ENCODE data around the gene ZNF524.

The ZNF524 gene

DNA sequence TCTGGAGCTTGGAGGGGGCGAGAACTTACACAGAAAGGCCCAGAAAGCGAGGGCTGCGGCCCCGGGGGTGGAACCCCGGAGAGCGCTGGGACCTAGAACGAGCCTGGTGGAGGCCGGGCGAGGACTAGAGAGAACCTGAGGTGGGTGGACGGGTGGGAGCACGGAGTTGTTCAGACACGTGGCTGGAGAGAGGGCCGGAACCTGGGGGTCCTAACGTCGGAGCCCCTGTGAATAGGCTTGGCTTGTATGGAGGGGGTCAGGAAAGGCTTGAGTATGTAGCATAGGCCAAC, 43.7 kb downstream of the ZNF524 start:
- no peak for DNase-seq

DNA sequence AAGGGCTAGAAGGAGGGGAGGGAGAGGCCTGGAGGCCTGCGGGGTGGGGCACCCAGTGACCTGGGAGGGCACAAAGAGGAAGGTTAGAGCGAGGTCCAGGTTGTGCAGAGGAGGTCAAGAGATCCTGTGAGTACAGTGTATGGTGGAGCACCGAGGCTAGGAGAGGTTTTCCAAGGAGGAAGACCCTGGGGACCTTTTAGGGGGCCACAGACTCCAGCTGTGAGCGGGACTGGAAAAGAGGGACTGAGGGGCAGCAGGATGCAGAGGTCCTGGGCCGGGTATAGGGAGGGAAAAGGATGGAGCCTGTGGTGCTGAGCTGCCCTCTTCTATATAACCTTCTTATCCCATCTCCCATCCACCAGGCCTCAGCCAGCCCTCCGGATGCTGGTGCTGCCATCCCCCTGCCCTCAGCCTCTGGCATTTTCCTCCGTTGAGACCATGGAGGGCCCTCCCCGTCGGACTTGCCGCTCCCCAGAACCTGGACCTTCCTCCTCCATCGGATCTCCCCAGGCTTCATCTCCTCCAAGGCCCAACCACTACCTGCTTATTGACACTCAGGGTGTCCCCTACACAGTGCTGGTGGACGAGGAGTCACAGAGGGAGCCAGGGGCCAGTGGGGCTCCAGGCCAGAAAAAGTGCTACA, 44.2 kb downstream of the ZNF524 start:
- no peak for DNase-seq

DNA sequence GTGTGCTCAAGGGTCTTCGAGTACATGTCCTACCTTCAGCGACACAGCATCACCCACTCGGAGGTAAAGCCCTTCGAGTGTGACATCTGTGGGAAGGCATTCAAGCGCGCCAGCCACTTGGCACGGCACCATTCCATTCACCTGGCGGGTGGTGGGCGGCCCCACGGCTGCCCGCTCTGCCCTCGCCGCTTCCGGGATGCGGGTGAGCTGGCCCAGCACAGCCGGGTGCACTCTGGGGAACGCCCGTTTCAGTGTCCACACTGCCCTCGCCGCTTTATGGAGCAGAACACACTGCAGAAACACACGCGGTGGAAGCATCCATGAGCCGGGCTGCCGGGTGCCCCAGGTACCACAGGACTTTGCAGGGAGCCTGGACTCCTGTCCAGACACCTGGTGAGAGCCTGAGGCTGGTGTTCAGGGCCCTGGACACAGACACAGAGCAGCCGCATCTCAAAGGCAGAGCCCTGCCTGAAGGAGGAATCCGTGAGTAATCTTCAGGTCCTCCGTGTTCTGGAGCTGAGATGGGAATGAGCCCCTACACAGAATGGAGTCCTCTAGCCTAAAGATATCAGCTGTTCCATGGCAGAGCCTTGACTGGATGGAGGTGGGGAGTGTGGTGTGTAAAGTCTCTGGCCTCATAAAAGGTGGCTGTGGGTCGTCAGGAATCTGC, 44.9 kb downstream of the ZNF524 start:
- DNase-seq = no peak

DNA sequence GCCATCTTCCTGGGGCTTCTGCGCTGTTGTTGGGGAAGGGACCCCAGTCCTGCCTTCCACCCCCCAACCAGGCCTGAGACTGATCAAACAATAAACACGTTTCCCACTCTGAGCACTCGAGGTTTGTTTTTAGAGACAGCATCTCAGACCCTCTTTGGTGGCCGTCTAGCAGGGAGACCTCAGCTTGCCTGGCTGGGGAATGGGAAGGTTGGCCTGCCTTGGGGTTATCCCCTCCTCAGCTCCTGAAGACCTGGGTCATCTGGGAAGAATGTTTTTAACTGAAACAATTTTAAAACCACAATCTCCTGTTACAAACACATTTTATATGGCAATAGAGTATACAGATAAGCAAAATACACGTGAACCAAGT, 45.4 kb downstream of the ZNF524 start:
- DNase-seq = no peak

DNA sequence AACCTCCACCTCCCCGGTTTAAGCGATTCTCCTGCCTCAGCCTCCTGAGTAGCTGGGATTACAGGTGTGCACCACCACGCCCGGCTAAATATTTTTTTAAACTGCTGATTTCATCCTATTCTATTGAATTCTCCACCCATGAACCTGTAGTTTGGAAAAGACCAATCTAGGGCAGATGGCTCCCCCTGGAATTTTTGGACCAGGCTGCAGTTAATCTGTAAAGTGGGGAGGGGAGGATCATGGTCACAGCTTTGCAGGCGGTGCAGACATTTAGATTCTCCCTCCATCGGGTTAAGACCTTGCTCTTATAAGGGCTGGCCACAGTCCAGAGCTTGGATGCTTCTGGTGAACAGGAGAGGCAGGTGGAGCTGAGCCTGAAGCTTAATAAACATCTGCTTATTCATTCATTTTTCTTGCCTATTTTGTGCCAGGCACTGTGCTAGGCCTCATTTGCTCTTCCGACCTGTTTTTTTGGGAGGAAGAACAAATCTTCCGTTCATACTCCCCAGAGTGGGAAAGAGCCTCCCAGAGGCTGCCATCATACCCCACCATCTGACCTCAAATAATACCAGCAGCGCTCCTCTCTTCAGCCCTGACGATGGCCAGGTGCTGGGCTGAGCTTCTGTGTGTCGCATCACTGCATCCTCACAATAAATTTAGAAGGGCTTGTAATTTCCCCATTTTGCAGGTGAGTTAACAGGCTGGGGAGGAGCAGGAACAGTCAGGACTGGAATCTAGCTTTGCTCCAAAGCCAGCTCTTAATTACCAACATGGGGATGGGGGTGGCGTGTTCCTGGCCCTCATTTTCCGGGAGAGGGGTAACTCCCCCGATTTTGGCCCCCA, 47.0 kb downstream of the ZNF524 start:
- no peak for DNase-seq

DNA sequence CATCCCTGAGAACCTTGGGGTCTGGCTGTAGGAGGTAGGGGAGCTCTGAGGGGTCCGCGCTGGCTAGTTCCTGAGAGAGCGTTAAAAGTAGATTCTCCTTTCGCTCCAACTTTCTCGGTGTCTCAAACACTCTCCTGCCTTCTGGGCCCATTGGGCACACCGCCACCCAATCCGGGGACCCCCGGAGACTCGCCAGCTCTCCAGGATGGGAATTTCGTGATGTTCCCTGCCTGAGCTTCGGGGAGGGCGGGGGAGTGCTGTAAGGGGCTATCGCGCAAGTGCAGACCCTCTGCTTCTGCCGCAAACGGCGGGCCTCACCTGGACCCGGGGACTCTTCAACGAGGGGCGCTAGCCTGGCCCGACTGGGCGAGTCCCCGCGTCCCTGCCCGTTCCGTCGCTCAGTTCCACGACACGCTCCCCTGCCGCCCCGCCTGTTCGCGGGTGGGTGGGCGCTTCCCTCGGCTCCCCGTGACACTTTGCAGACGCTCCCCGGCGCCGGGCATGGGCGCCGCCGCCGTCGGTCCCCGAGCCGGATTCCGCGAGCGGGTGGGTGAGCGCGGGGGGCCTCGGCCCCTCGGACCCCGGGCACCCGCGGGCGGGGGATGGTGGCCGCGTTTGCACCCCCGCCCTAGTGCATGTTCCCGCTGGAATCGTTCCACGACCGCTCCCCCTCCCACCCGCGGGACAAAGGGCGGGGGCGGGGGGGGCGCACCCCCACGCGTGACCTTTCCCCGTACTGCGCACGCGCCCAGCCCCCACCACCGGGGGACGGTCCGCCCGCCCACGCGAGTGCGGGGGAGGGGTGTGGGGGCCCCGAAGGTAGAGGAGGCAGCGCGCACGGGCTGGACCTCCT, 47.9 kb downstream of the ZNF524 start, which contains the start of gene CCDC106:
Gene CCDC106, plus strand, starts transcription at position 481 of the 853 bp plus-strand sequence. CDS start 835 bp downstream, outside the sequence.
- DNase-seq = peak; percentile 43

DNA sequence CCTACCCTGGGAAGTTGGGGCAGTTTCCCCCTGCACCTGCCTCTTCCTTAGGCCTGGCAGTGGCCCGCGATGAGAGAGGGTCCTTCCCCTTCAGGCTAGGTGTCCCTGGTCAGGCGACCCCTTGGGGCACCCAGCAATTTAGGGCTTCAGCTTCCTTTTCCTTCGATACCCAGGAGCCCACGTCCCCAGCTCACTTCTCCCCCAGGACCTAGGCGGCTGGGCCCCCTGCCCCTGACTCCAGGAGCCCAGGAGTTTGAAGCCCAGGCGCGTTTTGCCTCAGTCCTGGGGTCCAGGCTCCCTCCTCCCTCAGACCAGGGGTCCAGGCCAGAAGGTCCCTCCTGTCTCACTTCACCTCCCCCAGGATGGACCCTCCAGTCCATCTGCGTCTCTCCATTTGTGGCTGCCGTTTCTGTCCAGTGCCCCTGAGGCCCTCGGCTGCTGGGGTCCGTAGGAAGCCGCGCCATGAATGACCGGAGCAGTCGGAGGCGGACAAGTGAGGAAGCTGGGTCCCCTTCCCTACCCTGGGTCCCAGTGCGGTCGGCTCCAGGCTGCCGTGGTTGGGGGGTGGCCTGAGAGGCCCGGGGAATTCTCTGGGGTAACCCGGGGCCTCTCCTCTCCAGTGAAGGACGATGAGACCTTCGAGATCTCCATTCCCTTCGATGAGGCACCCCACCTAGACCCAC, 48.6 kb downstream of the ZNF524 start:
- DNase-seq = no peak

DNA sequence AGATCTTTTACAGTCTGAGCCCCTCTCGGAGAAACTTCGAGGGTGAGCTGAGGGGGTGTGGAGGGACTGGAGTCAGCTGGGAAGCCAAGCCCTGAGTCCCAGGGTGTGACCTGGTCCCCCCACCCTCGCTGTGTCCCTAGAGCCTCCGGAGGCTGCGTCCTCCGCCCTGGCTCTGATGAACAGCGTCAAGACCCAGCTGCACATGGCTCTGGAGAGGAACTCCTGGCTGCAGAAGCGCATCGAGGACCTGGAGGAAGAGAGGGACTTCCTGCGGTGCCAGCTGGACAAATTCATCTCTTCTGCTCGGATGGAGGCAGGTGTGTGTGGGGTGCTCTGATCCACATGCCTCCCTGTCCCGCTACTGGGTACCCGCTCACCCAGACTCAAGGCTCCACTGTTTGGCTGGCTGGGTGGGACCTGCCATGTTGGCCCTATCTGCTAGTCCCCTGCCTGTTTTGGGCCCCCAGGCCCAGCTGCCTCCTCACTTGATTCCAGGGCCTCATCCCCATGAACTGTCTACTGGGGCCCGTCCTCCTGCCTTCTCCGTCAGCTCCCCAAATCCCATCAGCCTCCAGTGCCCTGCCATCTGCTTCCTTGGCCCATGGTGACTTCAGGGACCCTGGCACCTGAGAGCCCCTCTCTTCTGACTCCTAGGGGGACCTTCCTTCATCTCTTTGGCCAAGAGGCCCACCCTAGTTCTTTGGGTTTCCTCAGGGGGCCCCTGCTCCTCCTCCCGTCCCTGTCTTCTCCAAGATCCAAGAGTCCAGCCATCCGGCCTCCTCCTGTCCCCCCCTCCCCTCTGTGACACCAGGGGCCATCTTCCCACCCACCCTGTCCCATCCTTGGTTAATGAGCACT, 49.4 kb downstream of the ZNF524 start:
- no peak for DNase-seq

DNA sequence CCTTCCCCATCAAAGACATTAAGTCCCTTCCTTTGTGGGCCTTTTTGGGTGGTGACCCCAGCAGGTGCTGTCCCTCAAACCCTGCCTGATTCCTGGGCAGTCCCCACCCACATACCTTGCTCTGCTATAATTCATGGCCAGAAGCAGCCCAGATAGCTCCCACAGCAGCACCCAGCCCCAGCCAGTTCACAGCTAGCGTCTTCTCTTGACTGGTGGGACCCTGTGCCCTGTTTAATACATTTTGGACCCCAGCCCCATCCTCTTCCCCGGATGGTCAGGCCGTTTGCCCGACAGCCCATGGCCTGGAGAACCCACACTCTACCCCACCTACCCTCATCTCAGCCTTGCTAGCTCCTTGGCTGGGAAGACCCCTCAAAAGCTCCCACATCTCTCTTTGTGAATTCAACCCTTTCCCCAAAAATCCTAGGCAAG, 50.1 kb downstream of the ZNF524 start:
- DNase-seq = no peak

DNA sequence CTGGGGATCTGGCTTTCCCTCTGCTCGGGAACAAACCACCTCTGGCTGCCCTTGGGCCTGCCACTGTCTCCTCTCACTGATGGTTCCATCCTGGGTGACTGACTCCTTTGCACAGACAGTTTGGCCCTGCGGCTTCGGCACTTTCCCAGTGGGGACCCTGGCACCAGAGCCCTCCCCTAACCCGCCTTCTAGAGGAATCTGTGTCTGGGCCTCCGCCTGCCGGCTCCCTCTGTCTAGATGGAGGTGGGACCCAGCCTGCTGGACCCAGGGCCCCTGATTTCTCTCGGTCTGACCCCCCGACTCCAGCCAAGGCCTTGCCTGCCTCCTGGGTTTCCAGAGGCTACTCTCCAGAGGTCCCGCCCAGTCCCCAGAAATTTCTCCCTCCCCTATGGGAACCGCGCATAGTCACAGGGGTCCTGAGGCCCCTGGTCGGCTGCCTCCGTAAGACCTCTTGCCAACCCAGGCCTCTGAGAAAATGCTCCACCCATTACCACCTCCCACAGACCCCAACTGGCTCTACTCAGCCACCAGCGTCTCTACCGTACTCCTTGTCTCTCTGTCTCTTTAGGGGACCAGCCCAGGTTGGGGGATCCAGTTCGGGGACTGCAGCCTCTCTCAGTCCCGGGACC, 50.6 kb downstream of the ZNF524 start:
- DNase-seq = no peak

DNA sequence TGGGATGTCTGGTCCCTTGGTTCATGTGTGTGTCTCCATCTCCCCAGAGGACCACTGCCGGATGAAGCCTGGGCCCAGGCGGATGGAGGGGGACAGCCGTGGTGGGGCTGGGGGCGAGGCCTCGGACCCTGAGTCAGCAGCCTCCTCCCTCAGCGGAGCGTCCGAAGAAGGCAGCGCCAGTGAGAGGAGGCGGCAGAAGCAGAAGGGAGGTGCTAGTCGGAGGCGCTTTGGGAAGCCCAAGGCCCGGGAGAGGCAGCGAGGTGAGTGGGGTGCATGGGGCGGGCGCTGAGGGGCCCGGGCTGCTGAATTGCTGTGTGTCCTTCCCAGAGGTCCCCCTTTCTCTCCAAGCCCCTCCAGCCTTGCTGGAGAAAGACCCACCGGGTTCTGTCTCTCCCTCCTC, 51.1 kb downstream of the ZNF524 start:
- no peak for DNase-seq

DNA sequence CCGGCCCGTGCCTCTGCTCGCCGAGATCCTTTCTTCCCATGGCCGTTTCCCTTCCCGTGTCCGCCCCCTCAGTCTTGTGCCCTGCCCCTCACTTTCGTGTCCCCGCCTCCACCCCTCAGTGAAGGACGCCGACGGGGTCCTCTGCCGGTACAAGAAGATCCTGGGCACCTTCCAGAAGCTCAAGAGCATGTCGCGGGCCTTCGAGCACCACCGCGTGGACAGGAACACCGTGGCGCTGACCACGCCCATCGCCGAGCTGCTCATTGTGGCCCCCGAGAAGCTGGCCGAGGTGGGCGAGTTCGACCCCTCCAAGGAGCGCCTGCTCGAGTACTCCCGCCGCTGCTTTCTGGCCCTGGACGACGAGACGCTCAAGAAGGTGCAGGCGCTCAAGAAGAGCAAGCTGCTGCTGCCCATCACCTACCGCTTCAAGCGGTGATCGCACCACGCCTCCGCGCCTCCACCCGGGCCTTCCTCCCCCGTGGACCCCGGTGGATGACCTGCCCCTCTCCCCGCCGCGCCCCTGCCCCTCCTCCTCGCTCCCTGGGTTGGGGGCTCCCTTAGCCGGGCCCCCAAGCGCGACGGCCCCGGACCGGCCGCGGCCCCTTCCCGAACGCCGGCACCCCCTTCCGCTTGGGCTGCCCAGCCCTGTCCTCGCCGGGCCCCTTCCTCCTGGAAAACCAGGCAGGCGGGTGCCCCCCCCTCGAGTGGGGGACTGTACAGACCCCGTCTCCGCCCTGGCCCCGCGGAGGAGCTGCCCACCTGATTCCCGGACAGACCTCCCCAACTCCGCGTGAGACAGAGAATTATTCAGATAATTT, 52.4 kb downstream of the ZNF524 start:
- DNase-seq = no peak
